OCI-LY7 (cell line): ENCODE results near the gene LCT.

ENCODE experiments used
- EZH2phosphoT487 ChIP-seq: fragments of 200-600 bp; sonication (generic); IDR thresholded peaks from 2 replicates; pipeline ENCODE4 v1.6.1; 2018; ENCODE audit warnings: low read depth, borderline replicate concordance, mild to moderate bottlenecking, mixed run types, antibody characterized with exemption, low read length, moderate library complexity, mixed read lengths
- TF ChIP-seq, protein P1 (sequence below): fragments of 200-600 bp; sonication (generic); conservative IDR thresholded peaks from 2 replicates; pipeline ENCODE4 v1.5.1; 2014; ENCODE audit warnings: mild to moderate bottlenecking, antibody characterized with exemption, low read length, moderate library complexity, mixed read lengths

GRCh38 chr2:135844301-135844895, 7.4 kb upstream of the LCT start:
- TF ChIP-seq, protein P1, sequence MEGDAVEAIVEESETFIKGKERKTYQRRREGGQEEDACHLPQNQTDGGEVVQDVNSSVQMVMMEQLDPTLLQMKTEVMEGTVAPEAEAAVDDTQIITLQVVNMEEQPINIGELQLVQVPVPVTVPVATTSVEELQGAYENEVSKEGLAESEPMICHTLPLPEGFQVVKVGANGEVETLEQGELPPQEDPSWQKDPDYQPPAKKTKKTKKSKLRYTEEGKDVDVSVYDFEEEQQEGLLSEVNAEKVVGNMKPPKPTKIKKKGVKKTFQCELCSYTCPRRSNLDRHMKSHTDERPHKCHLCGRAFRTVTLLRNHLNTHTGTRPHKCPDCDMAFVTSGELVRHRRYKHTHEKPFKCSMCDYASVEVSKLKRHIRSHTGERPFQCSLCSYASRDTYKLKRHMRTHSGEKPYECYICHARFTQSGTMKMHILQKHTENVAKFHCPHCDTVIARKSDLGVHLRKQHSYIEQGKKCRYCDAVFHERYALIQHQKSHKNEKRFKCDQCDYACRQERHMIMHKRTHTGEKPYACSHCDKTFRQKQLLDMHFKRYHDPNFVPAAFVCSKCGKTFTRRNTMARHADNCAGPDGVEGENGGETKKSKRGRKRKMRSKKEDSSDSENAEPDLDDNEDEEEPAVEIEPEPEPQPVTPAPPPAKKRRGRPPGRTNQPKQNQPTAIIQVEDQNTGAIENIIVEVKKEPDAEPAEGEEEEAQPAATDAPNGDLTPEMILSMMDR, result no peak
- TF ChIP-seq EZH2phosphoT487, result no peak
